GM19463 (cell line): Measurements from ENCODE around the gene ZCCHC4.

Experiments
- ATAC-seq: cut with Tn5 transposase; IDR thresholded peaks from one replicate; pipeline ENCODE4 v1.9.1; 2021; ENCODE audit warnings: mild to moderate bottlenecking, moderate library complexity; ENCODE audit not compliant: unreplicated experiment

ZCCHC4 gene

GRCh38 chr4:25312496-25313200, at the start of gene ZCCHC4:
Gene ZCCHC4 (plus strand): TSS chr4:25312774. CDS start chr4:25312810, 36 bp downstream.
- peak; percentile 81 for ATAC-seq

GRCh38 chr4:25271866-25272265, 40.7 kb upstream of the ZCCHC4 start:
- ATAC-seq = no peak

GRCh38 chr4:25280210-25280609, 32.4 kb upstream of the ZCCHC4 start:
- ATAC-seq = no peak

GRCh38 chr4:25283948-25284347, 28.6 kb upstream of the ZCCHC4 start:
- ATAC-seq = no peak

- ATAC-seq = no peak
These were observed 28.1 kb upstream of the ZCCHC4 start for GRCh38 chr4:25284466-25284865.

- ATAC-seq = no peak
These were observed 22.0 kb upstream of the ZCCHC4 start for GRCh38 chr4:25290490-25291067.

GRCh38 chr4:25291158-25291733, 21.3 kb upstream of the ZCCHC4 start:
- ATAC-seq = no peak

- no peak for ATAC-seq
These were observed 14.9 kb upstream of the ZCCHC4 start for GRCh38 chr4:25297528-25298242.

GRCh38 chr4:25299476-25300203, 12.9 kb upstream of the ZCCHC4 start:
- no peak for ATAC-seq

- no peak for ATAC-seq
These were observed 11.1 kb upstream of the ZCCHC4 start for GRCh38 chr4:25301471-25301870.

- ATAC-seq = no peak
These were observed 9.9 kb upstream of the ZCCHC4 start for GRCh38 chr4:25302626-25303025.

- ATAC-seq = no peak
These were observed 9.0 kb upstream of the ZCCHC4 start for GRCh38 chr4:25303578-25303977.

GRCh38 chr4:25306518-25307057, 6.0 kb upstream of the ZCCHC4 start:
- no peak for ATAC-seq

- ATAC-seq = no peak
These were observed 5.0 kb upstream of the ZCCHC4 start for GRCh38 chr4:25307596-25307995.

- no peak for ATAC-seq
These were observed 4.3 kb upstream of the ZCCHC4 start for GRCh38 chr4:25308306-25308705.

- ATAC-seq = no peak
These were observed 3.8 kb upstream of the ZCCHC4 start for GRCh38 chr4:25308761-25309160.

- ATAC-seq = peak; percentile 44
These were observed 2.3 kb upstream of the ZCCHC4 start for GRCh38 chr4:25310066-25310802.

- ATAC-seq = peak; percentile 15
These were observed 1.8 kb upstream of the ZCCHC4 start for GRCh38 chr4:25310803-25311166.

GRCh38 chr4:25313201-25313895, 774 bp downstream of the ZCCHC4 start:
- ATAC-seq = no peak

- ATAC-seq = no peak
These were observed 7.8 kb downstream of the ZCCHC4 start for GRCh38 chr4:25320336-25320735.
